Sigmoid colon (tissue), 7 donors: ENCODE data around the gene DEFB131B. TPM values are rescaled to one million over a fixed set of nuclear protein-coding genes. Genes with fewer than 3 reads are reported as not detected.
"Not testable (repeated sequence)": the region's sequence is repeated elsewhere in the genome, so short reads cannot be mapped to it uniquely, and the experiment has no call there.

Source experiments
- DNase-seq: peaks from one replicate; pipeline ENCODE4 v3.0.0-alpha.2; 2019
- H3K27ac ChIP-seq, 4 donors: fragments of 200-600 bp; sonication (generic); one replicate each; pipeline ENCODE4 v1.5.1; 2016 to 2019; ENCODE audit warnings: mild to moderate bottlenecking in 1 of 4
- H3K27me3 ChIP-seq, 3 donors: fragments of 200-600 bp; sonication (generic); one replicate each; pipeline ENCODE4 v1.5.1; 2019; ENCODE audit warnings: mild to moderate bottlenecking in 1 of 3
- H3K36me3 ChIP-seq, 4 donors: fragments of 200-600 bp; sonication (generic); one replicate each; pipeline ENCODE4 v1.5.1; 2016 to 2019
- H3K4me1 ChIP-seq, 4 donors: fragments of 200-600 bp; sonication (generic); one replicate each; pipeline ENCODE4 v1.5.1; 2017 to 2019
- H3K4me3 ChIP-seq, 4 donors: fragments of 200-600 bp; sonication (generic); one replicate each; pipeline ENCODE4 v1.5.1; 2017 to 2019; ENCODE audit warnings: mild to moderate bottlenecking in 2 of 4, moderate library complexity in 1 of 4
- H3K9me3 ChIP-seq, 4 donors: fragments of 200-600 bp in 3 of 4; sonication (generic) in 3 of 4; one replicate each; pipeline versions ENCODE4 v1.5.1 to v1.6.1; 2013 to 2019
- EP300 ChIP-seq, 4 donors: sonication (generic); formaldehyde crosslinking; IDR thresholded peaks; one replicate each; pipeline ENCODE4 v1.6.1; 2017; ENCODE audit warnings: antibody characterized with exemption in 4 of 4
- POLR2A ChIP-seq, 2 donors: fragments of 450-650 bp; IDR thresholded peaks; one replicate each; pipeline ENCODE4 v1.6.1; 2016; ENCODE audit warnings: antibody characterized with exemption in 2 of 2, mild to moderate bottlenecking in 2 of 2, moderate library complexity in 2 of 2
- POLR2AphosphoS5 ChIP-seq, 4 donors: sonication (generic); formaldehyde crosslinking; IDR thresholded peaks; one replicate each; pipeline ENCODE4 v1.6.1; 2017; ENCODE audit warnings: antibody characterized with exemption in 4 of 4
- WGBS, 2 donors: extraction: QIAGEN DNeasy Blood & Tissue Kit; methylation state at CpG; one replicate each; pipeline ENCODE4 v1.1.7; 2013; 5-methylcytosine and 5-hydroxymethylcytosine counted together
- intact Hi-C: fragments of 100-400 bp; cut with DNase I; formaldehyde crosslinking; loops from one replicate; pipeline ENCODE4 v1.15.1; 2023
- polyA plus RNA-seq, 3 donors: library from polyadenylated mRNA; stranded (reverse); fragments of 200-250 nt; gene quantifications; one replicate each; pipeline ENCODE4 v1.2.3, GENCODE V29; 2013
- total RNA-seq, 4 donors: library from RNA; depleted of rRNA; stranded (reverse); fragments of >200 nt; gene quantifications; one replicate each; pipeline ENCODE4 v1.1.0, GENCODE V29; 2016
- TF ChIP-seq, protein P1 (sequence below), 4 experiments: fragments of 450-650 bp in 3 of 4; fragments of 200-600 bp in 1 of 4; IDR thresholded peaks; one replicate each; pipeline ENCODE4 v1.5.1; 2016 to 2019; ENCODE audit warnings: antibody characterized with exemption in 4 of 4, mild to moderate bottlenecking in 3 of 4, moderate library complexity in 2 of 4
- donor health status: healthy with polysubstance abuse.
- donor health status: Bipolar disorder and iron deficiency.
- donor health status: healthy.

DEFB131B gene
- total and polyA plus RNA-seq, 7 donors, result not detected

DNA sequence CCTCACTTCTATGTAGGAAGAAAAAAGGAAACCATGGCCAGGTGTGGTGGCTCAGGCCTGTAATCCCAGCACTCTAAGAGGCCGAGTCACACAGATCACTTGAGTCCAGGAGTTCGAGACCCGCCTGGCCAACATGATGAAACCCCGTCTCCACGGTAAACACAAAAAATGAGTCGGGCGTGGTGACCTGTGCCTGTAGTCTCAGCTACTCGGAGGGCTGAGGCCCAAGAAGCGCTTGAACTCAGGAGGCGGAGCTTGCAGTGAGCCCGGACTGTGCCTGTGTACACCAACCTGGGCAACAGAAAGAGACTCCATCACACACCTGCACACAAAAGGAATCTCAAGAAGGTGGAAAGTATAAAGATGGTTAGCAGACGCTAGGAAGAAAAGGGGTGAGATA lies 17.7 kb downstream of the DEFB131B start:
- Histone ChIP-seq H3K27me3 (no peaks in the 10 kb centered on the region), H3K27ac (no peak overlapping the region), H3K9me3 (no peaks in the 10 kb centered on the region), H3K4me1 (no peaks in the 10 kb centered on the region), H3K4me3 (no peak overlapping the region), H3K36me3 (peaks cover 0 to 6% (median 0%) of the 10 kb centered on the region in 4 donors)
- DNase-seq, result no peak
- WGBS, 2 donors, result 96% methylated on average over 12 of the region's 12 CpGs
- intact Hi-C loops, result no loop called here
- TF ChIP-seq POLR2AphosphoS5 (IDR thresholded peaks at IDR 0.05), result no peak
- TF ChIP-seq, protein P1, sequence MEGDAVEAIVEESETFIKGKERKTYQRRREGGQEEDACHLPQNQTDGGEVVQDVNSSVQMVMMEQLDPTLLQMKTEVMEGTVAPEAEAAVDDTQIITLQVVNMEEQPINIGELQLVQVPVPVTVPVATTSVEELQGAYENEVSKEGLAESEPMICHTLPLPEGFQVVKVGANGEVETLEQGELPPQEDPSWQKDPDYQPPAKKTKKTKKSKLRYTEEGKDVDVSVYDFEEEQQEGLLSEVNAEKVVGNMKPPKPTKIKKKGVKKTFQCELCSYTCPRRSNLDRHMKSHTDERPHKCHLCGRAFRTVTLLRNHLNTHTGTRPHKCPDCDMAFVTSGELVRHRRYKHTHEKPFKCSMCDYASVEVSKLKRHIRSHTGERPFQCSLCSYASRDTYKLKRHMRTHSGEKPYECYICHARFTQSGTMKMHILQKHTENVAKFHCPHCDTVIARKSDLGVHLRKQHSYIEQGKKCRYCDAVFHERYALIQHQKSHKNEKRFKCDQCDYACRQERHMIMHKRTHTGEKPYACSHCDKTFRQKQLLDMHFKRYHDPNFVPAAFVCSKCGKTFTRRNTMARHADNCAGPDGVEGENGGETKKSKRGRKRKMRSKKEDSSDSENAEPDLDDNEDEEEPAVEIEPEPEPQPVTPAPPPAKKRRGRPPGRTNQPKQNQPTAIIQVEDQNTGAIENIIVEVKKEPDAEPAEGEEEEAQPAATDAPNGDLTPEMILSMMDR (IDR thresholded peaks at IDR 0.05), result no peak
- no peak for TF ChIP-seq POLR2A (IDR thresholded peaks at IDR 0.05)
- no peak for TF ChIP-seq EP300 (IDR thresholded peaks at IDR 0.05)

DNA sequence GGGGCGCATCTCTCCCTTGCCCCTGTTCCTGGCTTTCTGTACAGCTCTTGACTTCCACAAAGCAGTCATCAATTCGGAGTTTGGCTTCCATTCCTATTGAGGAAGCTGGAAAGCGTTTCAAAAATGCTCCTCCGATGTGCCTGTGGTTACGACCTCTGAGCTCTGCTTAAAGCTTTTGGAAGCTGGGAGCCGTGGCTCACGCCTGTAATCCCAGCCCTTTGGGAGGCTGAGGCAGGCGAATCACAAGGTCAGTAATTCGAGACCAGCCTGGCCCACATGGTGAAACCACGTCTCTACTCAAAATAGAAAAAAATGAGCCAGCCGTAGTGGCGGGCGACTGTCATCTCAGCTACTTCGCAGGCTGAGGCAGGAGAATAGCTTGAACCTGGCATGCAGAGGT lies 22.9 kb downstream of the DEFB131B start:
- not testable (repeated sequence) for DNase-seq

DNA sequence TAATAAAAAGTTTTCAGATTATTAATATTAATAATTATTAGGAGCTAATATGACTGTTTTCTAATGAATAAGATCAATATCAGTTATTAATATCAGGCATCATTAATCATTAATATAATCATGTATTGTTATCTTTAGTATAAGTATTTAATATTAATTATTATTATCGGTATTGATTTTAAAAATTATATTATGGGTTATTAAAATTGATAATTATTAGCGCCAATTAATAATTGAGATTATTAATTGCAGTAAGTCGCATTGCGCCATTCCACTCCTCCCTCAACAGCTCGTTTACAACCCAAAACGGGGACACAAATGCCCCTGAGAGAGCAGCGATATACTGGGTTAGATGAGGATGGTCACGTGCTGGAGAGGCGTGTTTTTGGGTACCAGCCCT lies 30.0 kb downstream of the DEFB131B start:
- intact Hi-C loops, result no loop called here
- 81 to 91% methylated on average over 9 of the region's 9 CpGs for WGBS, 2 donors

More for the DNA sequence above, 22.9 kb downstream of the DEFB131B start:
- 90 to 93% methylated on average over 14 of the region's 14 CpGs for WGBS, 2 donors
- peaks cover 0 to 17% (median 0%) of the 10 kb centered on the region in 4 donors for H3K36me3 ChIP-seq
- H3K27me3 ChIP-seq, H3K4me3 ChIP-seq, intact Hi-C loops, H3K9me3 ChIP-seq, H3K4me1 ChIP-seq, H3K27ac ChIP-seq: not testable (repeated sequence)

GRCh38 chr11:71910775-71911174 lies 32.5 kb downstream of the DEFB131B start:
- H3K27ac ChIP-seq, H3K4me3 ChIP-seq, intact Hi-C loops, DNase-seq, H3K4me1 ChIP-seq, H3K27me3 ChIP-seq, H3K9me3 ChIP-seq: not testable (repeated sequence)
- peaks cover 0 to 47% (median 14%) of the 10 kb centered on the region in 4 donors for H3K36me3 ChIP-seq
- 87 to 89% methylated on average over 5 of the region's 5 CpGs for WGBS, 2 donors

More for the DNA sequence above, 30.0 kb downstream of the DEFB131B start:
- no peaks in the 10 kb centered on the region for H3K27me3 ChIP-seq
- DNase-seq, result no peak
- H3K36me3 ChIP-seq, result peaks cover 0 to 33% (median 3%) of the 10 kb centered on the region in 4 donors
- no peaks in the 10 kb centered on the region for H3K4me1 ChIP-seq
- H3K9me3 ChIP-seq, result no peaks in the 10 kb centered on the region
- no peak overlapping the region for H3K27ac ChIP-seq
- H3K4me3 ChIP-seq, result no peak overlapping the region
- TF ChIP-seq POLR2AphosphoS5 (IDR thresholded peaks at IDR 0.05) (no peak), POLR2A (IDR thresholded peaks at IDR 0.05) (no peak), EP300 (IDR thresholded peaks at IDR 0.05) (no peak)
- TF ChIP-seq, protein P1 (IDR thresholded peaks at IDR 0.05), result no peak

DNA sequence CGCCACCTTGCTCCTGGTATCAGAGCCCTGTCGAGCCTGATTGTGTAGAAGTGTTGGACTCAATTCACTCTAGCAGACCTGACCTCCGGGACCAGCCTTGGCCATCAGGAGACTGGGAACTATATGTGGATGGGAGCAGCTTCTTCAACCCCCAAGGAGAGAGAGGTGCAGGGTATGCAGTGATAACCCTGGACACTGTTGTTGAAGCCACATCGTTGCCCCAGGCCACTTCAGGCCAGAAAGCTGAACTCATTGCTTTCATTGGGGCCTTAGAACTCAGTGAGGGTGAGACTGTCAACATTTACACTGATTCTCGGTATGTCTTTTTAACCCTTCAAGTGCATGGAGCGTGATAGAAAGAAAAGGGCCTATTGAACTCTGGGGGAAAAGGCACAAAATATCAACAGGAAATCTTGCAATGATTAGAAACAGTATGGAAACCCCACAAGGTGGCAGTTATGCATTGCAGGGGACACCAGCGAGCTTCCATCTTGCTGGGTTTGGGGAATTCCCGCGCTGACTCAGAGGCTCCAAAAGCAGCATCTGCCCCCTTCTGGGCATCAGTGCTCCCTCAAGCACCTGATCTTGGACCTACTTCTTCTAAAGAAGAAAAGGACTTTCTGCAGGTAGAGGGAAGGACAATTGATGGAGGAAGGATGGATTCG lies 33.2 kb downstream of the DEFB131B start:
- H3K27me3 ChIP-seq, H3K4me3 ChIP-seq, H3K27ac ChIP-seq, intact Hi-C loops, DNase-seq, H3K9me3 ChIP-seq, H3K4me1 ChIP-seq: not testable (repeated sequence)
- peaks cover 0 to 54% (median 17%) of the 10 kb centered on the region in 4 donors for H3K36me3 ChIP-seq
- 85 to 87% methylated on average over 10 of the region's 10 CpGs for WGBS, 2 donors

DNA sequence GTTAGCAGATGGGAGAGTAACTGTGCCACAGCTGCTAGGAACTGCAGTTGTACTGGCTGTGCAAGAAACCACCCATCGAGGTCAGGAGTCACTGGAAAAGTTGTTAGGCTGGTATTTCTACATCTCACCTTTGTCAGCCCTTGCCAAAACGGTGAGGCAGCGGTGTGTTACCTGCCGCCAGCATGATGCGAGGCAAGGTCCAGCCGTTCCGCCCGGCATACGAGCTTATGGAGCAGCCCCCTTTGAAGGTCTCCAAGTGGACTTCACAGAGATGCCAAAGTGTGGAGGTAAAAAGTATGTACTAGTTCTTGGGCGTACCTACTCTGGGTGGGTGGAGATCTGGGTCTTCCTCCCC lies 33.7 kb downstream of the DEFB131B start:
- DNase-seq, H3K9me3 ChIP-seq, H3K4me1 ChIP-seq, H3K4me3 ChIP-seq, intact Hi-C loops, H3K27me3 ChIP-seq, H3K27ac ChIP-seq: not testable (repeated sequence)
- peaks cover 0 to 56% (median 17%) of the 10 kb centered on the region in 4 donors for H3K36me3 ChIP-seq
- WGBS, 2 donors, result 69 to 86% methylated on average over 10 of the region's 10 CpGs
